Dedifferentiated amniotic fluid mesenchymal stem cell (primary cell): Measurements from ENCODE around the gene ACTN4.

Experiments used
- DNase-seq: peaks from one replicate; pipeline ENCODE4 v3.0.0-alpha.2; 2016; ENCODE audit errors: extremely low spot score

Gene ACTN4

GRCh38 chr19:38723606-38723965 lies 76.1 kb downstream of the ACTN4 start:
- no peak for DNase-seq

GRCh38 chr19:38723990-38724854 lies 76.8 kb downstream of the ACTN4 start:
- no peak for DNase-seq

- no peak for DNase-seq
These were observed 78.2 kb downstream of the ACTN4 start for GRCh38 chr19:38725469-38726283.

GRCh38 chr19:38726284-38726673 lies 78.8 kb downstream of the ACTN4 start:
- no peak for DNase-seq

GRCh38 chr19:38726761-38727301 lies 79.4 kb downstream of the ACTN4 start:
- no peak for DNase-seq

GRCh38 chr19:38727306-38727867 lies 79.9 kb downstream of the ACTN4 start:
- no peak for DNase-seq

GRCh38 chr19:38727868-38728660 lies 80.6 kb downstream of the ACTN4 start:
- no peak for DNase-seq

- no peak for DNase-seq
These were observed 81.5 kb downstream of the ACTN4 start for GRCh38 chr19:38728752-38729541.

GRCh38 chr19:38729653-38730469 lies 82.4 kb downstream of the ACTN4 start:
- peak; percentile 43 for DNase-seq

- DNase-seq, result no peak
These were observed 83.0 kb downstream of the ACTN4 start for GRCh38 chr19:38730470-38730730.

- no peak for DNase-seq
These were observed 83.5 kb downstream of the ACTN4 start for GRCh38 chr19:38730731-38731589.

- no peak for DNase-seq
These were observed 84.3 kb downstream of the ACTN4 start for GRCh38 chr19:38731654-38732301.

GRCh38 chr19:38733241-38733492 lies 85.7 kb downstream of the ACTN4 start:
- no peak for DNase-seq

GRCh38 chr19:38733493-38734175 lies 86.2 kb downstream of the ACTN4 start:
- DNase-seq, result no peak

GRCh38 chr19:38734176-38734425 lies 86.7 kb downstream of the ACTN4 start:
- no peak for DNase-seq

GRCh38 chr19:38734426-38735256 lies 87.2 kb downstream of the ACTN4 start:
- no peak for DNase-seq

- DNase-seq, result no peak
These were observed 87.8 kb downstream of the ACTN4 start for GRCh38 chr19:38735257-38735686.

GRCh38 chr19:38736036-38736412 lies 88.6 kb downstream of the ACTN4 start:
- DNase-seq, result no peak
